ENCODE measurements around the gene CYP24A1.

CYP24A1 gene

GRCh38 chr20:54178256-54178655 is 4.5 kb upstream of the CYP24A1 start:
- DNase-seq (ENCODE audit: low read depth), result no peak
- TF ChIP-seq, protein P1, sequence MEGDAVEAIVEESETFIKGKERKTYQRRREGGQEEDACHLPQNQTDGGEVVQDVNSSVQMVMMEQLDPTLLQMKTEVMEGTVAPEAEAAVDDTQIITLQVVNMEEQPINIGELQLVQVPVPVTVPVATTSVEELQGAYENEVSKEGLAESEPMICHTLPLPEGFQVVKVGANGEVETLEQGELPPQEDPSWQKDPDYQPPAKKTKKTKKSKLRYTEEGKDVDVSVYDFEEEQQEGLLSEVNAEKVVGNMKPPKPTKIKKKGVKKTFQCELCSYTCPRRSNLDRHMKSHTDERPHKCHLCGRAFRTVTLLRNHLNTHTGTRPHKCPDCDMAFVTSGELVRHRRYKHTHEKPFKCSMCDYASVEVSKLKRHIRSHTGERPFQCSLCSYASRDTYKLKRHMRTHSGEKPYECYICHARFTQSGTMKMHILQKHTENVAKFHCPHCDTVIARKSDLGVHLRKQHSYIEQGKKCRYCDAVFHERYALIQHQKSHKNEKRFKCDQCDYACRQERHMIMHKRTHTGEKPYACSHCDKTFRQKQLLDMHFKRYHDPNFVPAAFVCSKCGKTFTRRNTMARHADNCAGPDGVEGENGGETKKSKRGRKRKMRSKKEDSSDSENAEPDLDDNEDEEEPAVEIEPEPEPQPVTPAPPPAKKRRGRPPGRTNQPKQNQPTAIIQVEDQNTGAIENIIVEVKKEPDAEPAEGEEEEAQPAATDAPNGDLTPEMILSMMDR (IDR thresholded peaks at IDR 0.05; ENCODE audit: insufficient read depth, low read depth, low read length, missing control alignments), result no peak
- H3K4me3 ChIP-seq (ENCODE audit: low read depth, low read length), result no peak overlapping the region

DNA sequence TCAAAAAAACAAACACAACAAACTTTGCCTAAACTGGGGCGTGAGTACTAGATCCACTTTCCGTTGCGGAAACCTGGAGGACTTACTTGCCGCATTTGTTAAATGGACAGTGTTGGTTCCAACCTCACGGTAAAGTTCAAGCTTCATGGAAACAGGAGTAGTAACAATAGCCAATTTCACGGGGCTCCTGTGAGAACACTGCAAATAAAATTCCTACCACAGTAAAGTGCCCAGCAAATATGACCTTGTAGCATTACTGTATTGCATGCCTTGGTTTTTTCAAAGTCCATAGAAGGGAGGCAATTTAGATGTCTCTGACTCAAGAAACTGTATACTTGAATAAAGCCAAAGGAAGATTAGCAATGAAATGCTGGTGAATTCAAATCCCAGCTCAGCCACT is 3.6 kb upstream of the CYP24A1 start:
- TF ChIP-seq, protein P1 (IDR thresholded peaks at IDR 0.05; ENCODE audit: insufficient read depth, low read depth, low read length, missing control alignments), result no peak
- H3K4me3 ChIP-seq (ENCODE audit: low read depth, low read length), result no peak overlapping the region
- no peak for DNase-seq (ENCODE audit: low read depth)

GRCh38 chr20:54176610-54177009 is 2.8 kb upstream of the CYP24A1 start:
- no peak for DNase-seq (ENCODE audit: low read depth)

GRCh38 chr20:54174457-54175175 is 830 bp upstream of the CYP24A1 start:
- TF ChIP-seq, protein P1 (IDR thresholded peaks at IDR 0.05; ENCODE audit: insufficient read depth, low read depth, low read length, missing control alignments), result no peak
- no peak for DNase-seq (ENCODE audit: low read depth)
- H3K4me3 ChIP-seq (ENCODE audit: low read depth, low read length), result no peak overlapping the region

More at GRCh38 chr20:54176610-54177009, 2.8 kb upstream of the CYP24A1 start:
- TF ChIP-seq, protein P1 (IDR thresholded peaks at IDR 0.05; ENCODE audit: insufficient read depth, low read depth, low read length, missing control alignments), result no peak
- H3K4me3 ChIP-seq (ENCODE audit: low read depth, low read length), result no peak overlapping the region

GRCh38 chr20:54172856-54173652 is 732 bp downstream of the CYP24A1 start:
- TF ChIP-seq, protein P1 (IDR thresholded peaks at IDR 0.05; ENCODE audit: insufficient read depth, low read depth, low read length, missing control alignments), result no peak

DNA sequence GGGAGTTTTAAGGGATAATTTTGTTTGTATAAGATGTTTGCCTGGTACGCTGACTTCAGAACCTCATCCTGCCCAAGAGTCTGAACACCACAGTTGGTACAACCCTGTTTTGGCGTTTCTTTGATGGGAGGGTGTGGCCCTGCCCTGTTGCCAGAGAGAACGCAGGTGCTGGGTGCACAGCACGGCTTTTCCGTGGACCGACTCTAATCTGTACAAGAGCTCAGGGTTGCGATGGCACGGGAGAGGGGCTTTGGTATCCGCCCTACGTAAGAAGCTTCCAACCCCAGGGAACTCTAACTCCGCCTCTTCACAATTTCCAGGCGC is 1.3 kb downstream of the CYP24A1 start:
- TF ChIP-seq, protein P1 (IDR thresholded peaks at IDR 0.05; ENCODE audit: insufficient read depth, low read depth, low read length, missing control alignments), result no peak
- DNase-seq (ENCODE audit: low read depth), result no peak
- H3K4me3 ChIP-seq (ENCODE audit: low read depth, low read length), result no peak overlapping the region

More at GRCh38 chr20:54172856-54173652, 732 bp downstream of the CYP24A1 start:
- DNase-seq (ENCODE audit: low read depth), result no peak
- no peak overlapping the region for H3K4me3 ChIP-seq (ENCODE audit: low read depth, low read length)
